ENCODE results near the gene TLE6. TPM values are rescaled to one million over a fixed set of nuclear protein-coding genes. Genes with fewer than 3 reads are reported as not detected.

TLE6 gene
- total and polyA plus RNA-seq, 7 donors = 0.50 to 2.2 (median 0.92) TPM; not detected in 1

- H3K4me1 ChIP-seq = peaks cover 15% of the 10 kb centered on the region
- peak within 1 kb of the TSS; percentile 80 for H3K4me3 ChIP-seq
- peak; percentile 11 for TF ChIP-seq CTCF (IDR thresholded peaks at IDR 0.05)
- ATAC-seq = peak; percentile 98 to 99 (median 99)
- 0 to 1% (median 0%) methylated on average over 61 to 74 of the region's 74 CpGs for WGBS, 3 donors
- H3K27ac ChIP-seq = peak within 1 kb of the TSS; percentile 93
- no peaks in the 10 kb centered on the region for H3K9me3 ChIP-seq
- no peaks in the 10 kb centered on the region for H3K27me3 ChIP-seq (ENCODE audit: insufficient read depth in 3 of 3, low read length in 2 of 3)
- peak; percentile 99 for DNase-seq
- H3K36me3 ChIP-seq (ENCODE audit: insufficient read depth in 1 of 2, low read depth in 1 of 2) = no peaks in the 10 kb centered on the region
- intact Hi-C loops (cut with DNase I) = loop anchor here (1.0 to 10.0 kb wide), 4 partner anchors 43 to 163 kb away; partner anchors contain the start of genes ZNF555 (in 2 of the 2) and ZNF57 (in 1 of the 2)
These were observed 32.4 kb upstream of the TLE6 start, which contains the start of gene ZNF77 for GRCh38 chr19:2944775-2945574. TSS of gene ZNF77 (minus strand) at chr19:2944971. CDS start at chr19:2944840, 131 bp downstream.

- Histone ChIP-seq H3K4me3 (peak overlapping the region; percentile 80), H3K36me3 (ENCODE audit: insufficient read depth in 1 of 2, low read depth in 1 of 2) (no peaks in the 10 kb centered on the region), H3K4me1 (peaks cover 15% of the 10 kb centered on the region), H3K27ac (peak overlapping the region; percentile 93), H3K27me3 (ENCODE audit: insufficient read depth in 3 of 3, low read length in 2 of 3) (no peaks in the 10 kb centered on the region), H3K9me3 (no peaks in the 10 kb centered on the region)
- DNase-seq (no peak), ATAC-seq (no peak)
- WGBS, 3 donors = 33 to 47% (median 39%) methylated on average over 17 of the region's 17 CpGs
- TF ChIP-seq CTCF (IDR thresholded peaks at IDR 0.05) = no peak
- intact Hi-C loops (cut with DNase I) = loop anchor here in 1 of 2 donors (10.0 kb wide), 1 partner anchor 101 kb away; the partner anchor contains the start of gene ZNF555
These were observed 31.7 kb upstream of the TLE6 start for GRCh38 chr19:2945575-2946184.

GRCh38 chr19:2949939-2950285 lies 27.5 kb upstream of the TLE6 start:
- Histone ChIP-seq H3K36me3 (ENCODE audit: insufficient read depth in 1 of 2, low read depth in 1 of 2) (no peaks in the 10 kb centered on the region), H3K27me3 (ENCODE audit: insufficient read depth in 3 of 3, low read length in 2 of 3) (no peaks in the 10 kb centered on the region), H3K27ac (peak overlapping the region; percentile 91), H3K4me1 (peaks cover 15% of the 10 kb centered on the region), H3K9me3 (no peaks in the 10 kb centered on the region), H3K4me3 (peak overlapping the region; percentile 79)
- WGBS, 3 donors = 0 to 1% (median 1%) methylated on average over 11 of the region's 11 CpGs
- ATAC-seq (peak in 3 of 4 donors; percentile 0 to 19 (median 0)), DNase-seq (peak in 1 of 2 donors; percentile 62)
- intact Hi-C loops (cut with DNase I) = loop anchor here (5.0 to 10.0 kb wide), 4 partner anchors 105 to 232 kb away; partner anchors contain the start of gene ZNF555 (in 1 of the 2)
- no peak for TF ChIP-seq CTCF (IDR thresholded peaks at IDR 0.05)

- WGBS, 3 donors = 0% methylated on average over 49 to 53 of the region's 53 CpGs
- no peaks in the 10 kb centered on the region for H3K9me3 ChIP-seq
- peak; percentile 97 to 98 (median 97) for ATAC-seq
- peak overlapping the region; percentile 79 for H3K4me3 ChIP-seq
- intact Hi-C loops (cut with DNase I) = loop anchor here (5.0 kb wide), 3 partner anchors 157 to 232 kb away; no protein-coding TSS in a partner anchor
- no peaks in the 10 kb centered on the region for H3K27me3 ChIP-seq (ENCODE audit: insufficient read depth in 3 of 3, low read length in 2 of 3)
- no peaks in the 10 kb centered on the region for H3K36me3 ChIP-seq (ENCODE audit: insufficient read depth in 1 of 2, low read depth in 1 of 2)
- peaks cover 13% of the 10 kb centered on the region for H3K4me1 ChIP-seq
- H3K27ac ChIP-seq = peak overlapping the region; percentile 91
- peak; percentile 100 for DNase-seq
- TF ChIP-seq CTCF (IDR thresholded peaks at IDR 0.05) = no peak
These were observed 26.9 kb upstream of the TLE6 start for GRCh38 chr19:2950286-2951124.

Data from psoas muscle (tissue), 8 donors.